Effector memory CD4-positive, alpha-beta T cell (primary cell): ENCODE measurements around the gene ERBB2.

ENCODE experiments used
- DNase-seq, 3 donors: peaks; one replicate each; pipeline ENCODE4 v3.0.0-alpha.2; 2020
- H3K27ac ChIP-seq: 2 replicates; pipeline ENCODE4 v1.7.0; 2013; ENCODE audit warnings: mild to moderate bottlenecking, low read length, moderate library complexity; ENCODE audit not compliant: insufficient read depth, poor library complexity, severe bottlenecking
- H3K27me3 ChIP-seq: replicated peaks from 2 replicates; pipeline ENCODE4 v1.7.0; 2013; ENCODE audit warnings: mild to moderate bottlenecking, low read length; ENCODE audit not compliant: insufficient read depth, control insufficient read depth, poor library complexity, severe bottlenecking
- H3K36me3 ChIP-seq: 2 replicates; pipeline ENCODE4 v1.7.0; 2013; ENCODE audit warnings: mild to moderate bottlenecking, low read length, moderate library complexity; ENCODE audit not compliant: control insufficient read depth, insufficient read depth
- H3K4me1 ChIP-seq: 2 replicates; pipeline ENCODE4 v1.7.0; 2013; ENCODE audit warnings: low read length, mild to moderate bottlenecking; ENCODE audit not compliant: control insufficient read depth, insufficient read depth, poor library complexity, severe bottlenecking
- H3K4me3 ChIP-seq: 2 replicates; pipeline ENCODE4 v1.7.0; 2013; ENCODE audit warnings: low read length, low read depth, mild to moderate bottlenecking; ENCODE audit not compliant: insufficient read depth, poor library complexity, severe bottlenecking
- H3K9me3 ChIP-seq: 2 replicates; pipeline ENCODE4 v1.7.0; 2013; ENCODE audit warnings: mild to moderate bottlenecking, low read length, moderate library complexity; ENCODE audit not compliant: control insufficient read depth

ERBB2 gene

DNA sequence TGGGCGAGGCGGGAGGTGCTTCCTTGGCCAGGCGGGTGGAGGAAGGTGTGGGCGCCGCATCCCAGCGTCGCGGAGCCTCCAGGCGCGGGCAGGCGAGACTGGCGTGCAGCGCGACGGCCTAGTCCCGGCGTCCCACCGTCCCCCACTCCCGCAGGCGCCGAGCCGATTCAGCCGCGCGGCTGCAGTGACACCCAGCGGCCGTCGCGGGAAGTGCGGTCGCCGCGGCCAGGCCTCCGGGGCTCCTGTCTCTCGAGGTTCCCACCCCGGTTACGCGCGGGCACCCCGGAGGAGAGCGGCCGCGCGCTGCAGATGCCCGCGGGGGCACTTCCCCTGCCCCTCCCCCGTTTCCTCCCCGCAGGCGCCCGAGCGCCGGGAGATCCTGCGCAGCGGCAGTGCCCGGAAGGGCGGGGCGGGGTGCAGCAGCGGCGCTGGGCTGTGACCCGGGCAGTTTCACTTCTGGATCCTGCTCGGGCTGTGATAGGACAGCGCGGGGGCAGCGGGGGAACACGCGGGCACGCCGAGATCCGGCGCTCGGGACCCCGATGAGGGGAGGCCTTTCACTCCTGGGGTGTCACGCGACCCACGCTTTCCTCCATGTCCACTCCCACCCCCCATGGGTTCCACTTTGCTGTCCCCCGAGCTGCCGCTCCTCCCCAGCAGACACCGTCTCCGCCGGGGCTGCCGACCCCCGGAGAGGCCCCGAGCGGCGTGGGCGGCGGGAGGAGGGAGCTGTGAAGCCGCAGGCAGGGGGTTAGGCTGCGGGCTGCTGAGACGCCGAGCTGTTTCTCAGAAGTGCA is 54.5 kb downstream of the ERBB2 start:
- Histone ChIP-seq H3K27me3 (no peaks in the 10 kb centered on the region), H3K36me3 (no peaks in the 10 kb centered on the region), H3K4me3 (peak overlapping the region; percentile 58), H3K9me3 (no peaks in the 10 kb centered on the region), H3K27ac (peak overlapping the region; percentile 98), H3K4me1 (peaks cover 48% of the 10 kb centered on the region)
- peak; percentile 94 to 95 (median 95) for DNase-seq

GRCh38 chr17:39754958-39755553 is 55.2 kb downstream of the ERBB2 start:
- H3K4me1 ChIP-seq = peaks cover 48% of the 10 kb centered on the region
- no peaks in the 10 kb centered on the region for H3K9me3 ChIP-seq
- no peak for DNase-seq
- H3K36me3 ChIP-seq = no peaks in the 10 kb centered on the region
- peak overlapping the region; percentile 58 for H3K4me3 ChIP-seq
- peak overlapping the region; percentile 98 for H3K27ac ChIP-seq
- no peaks in the 10 kb centered on the region for H3K27me3 ChIP-seq

- Histone ChIP-seq H3K9me3 (no peaks in the 10 kb centered on the region), H3K27ac (peak overlapping the region; percentile 98), H3K27me3 (no peaks in the 10 kb centered on the region), H3K36me3 (peaks cover 2% of the 10 kb centered on the region), H3K4me1 (peaks cover 48% of the 10 kb centered on the region), H3K4me3 (peak overlapping the region; percentile 58)
- DNase-seq = peak; percentile 49 to 59 (median 50)
These were observed 55.9 kb downstream of the ERBB2 start for GRCh38 chr17:39755554-39756379.

DNA sequence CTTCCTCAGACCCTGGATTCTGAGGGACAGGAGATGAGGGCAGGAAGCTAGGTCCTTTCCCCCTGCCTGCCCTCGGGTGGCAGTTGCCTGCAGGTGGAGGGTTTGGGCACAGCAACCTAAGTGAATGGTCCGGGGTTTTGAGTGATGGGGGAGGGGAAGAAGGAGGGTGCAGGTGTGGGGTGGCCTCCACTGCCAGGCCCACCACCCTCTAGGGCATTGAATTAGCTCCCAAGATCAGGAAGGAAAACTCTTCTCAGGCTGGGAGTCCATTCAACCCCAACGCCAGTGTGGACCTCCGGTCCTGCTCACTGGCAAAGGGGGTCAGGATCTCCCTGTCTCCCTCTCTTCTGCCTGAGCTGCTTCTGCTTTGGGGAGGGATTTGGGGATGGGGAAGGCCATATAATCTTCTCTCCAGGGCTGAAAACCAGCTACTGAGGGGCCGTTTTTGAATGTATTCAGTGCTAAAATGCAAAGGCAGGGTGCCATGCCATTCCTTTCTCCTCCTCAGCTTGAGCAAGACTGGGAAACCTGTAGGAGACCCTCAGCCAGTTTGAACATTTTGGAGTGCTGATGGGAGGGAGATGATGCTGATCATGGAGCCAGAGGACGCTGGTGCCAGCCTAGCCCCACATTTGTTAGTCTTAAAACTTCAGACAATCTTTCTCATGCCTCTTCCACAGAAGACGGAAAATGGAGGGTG is 56.7 kb downstream of the ERBB2 start:
- DNase-seq = no peak

DNA sequence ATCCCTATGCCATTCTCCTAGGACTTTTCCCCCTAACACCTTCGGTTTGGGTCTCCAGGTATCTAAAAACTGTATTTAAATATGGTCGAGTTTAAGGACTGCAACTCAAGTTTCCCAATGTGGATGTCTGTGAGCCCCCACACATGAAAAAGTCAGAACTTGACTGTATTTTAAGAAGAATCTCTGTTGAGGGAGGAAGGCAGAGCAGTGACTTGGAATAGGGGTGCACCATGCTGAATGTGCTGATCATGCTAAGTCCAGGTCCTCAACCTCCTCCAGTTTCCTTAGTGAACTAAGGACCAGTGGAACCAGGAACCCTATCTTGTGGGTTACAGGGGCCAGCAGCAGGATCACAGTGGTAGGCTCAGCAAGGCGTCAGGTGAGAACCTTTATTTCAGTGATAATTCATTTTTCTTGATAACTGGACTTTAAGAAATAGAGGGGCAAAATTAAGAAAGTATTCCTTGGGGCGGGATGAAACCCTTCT is 57.4 kb downstream of the ERBB2 start:
- Histone ChIP-seq H3K4me1 (peaks cover 48% of the 10 kb centered on the region), H3K4me3 (no peak overlapping the region), H3K9me3 (no peaks in the 10 kb centered on the region), H3K27me3 (no peaks in the 10 kb centered on the region), H3K27ac (peak overlapping the region; percentile 98), H3K36me3 (peaks cover 11% of the 10 kb centered on the region)
- no peak for DNase-seq

More for the DNA sequence above, 56.7 kb downstream of the ERBB2 start:
- Histone ChIP-seq H3K36me3 (peaks cover 7% of the 10 kb centered on the region), H3K27me3 (no peaks in the 10 kb centered on the region), H3K4me1 (peaks cover 48% of the 10 kb centered on the region), H3K9me3 (no peaks in the 10 kb centered on the region), H3K27ac (peak overlapping the region; percentile 98), H3K4me3 (peak overlapping the region; percentile 8)

- DNase-seq = peak; percentile 23 to 63 (median 53)
- Histone ChIP-seq H3K36me3 (peaks cover 16% of the 10 kb centered on the region), H3K27ac (peak overlapping the region; percentile 98), H3K9me3 (no peaks in the 10 kb centered on the region), H3K4me3 (no peak overlapping the region), H3K27me3 (no peaks in the 10 kb centered on the region), H3K4me1 (peaks cover 45% of the 10 kb centered on the region)
These were observed 58.3 kb downstream of the ERBB2 start for GRCh38 chr17:39757931-39758873.

GRCh38 chr17:39759204-39759603 is 59.3 kb downstream of the ERBB2 start:
- peaks cover 26% of the 10 kb centered on the region for H3K36me3 ChIP-seq
- peaks cover 41% of the 10 kb centered on the region for H3K4me1 ChIP-seq
- no peak for DNase-seq
- no peak overlapping the region for H3K27ac ChIP-seq
- H3K4me3 ChIP-seq = no peak overlapping the region
- no peaks in the 10 kb centered on the region for H3K9me3 ChIP-seq
- no peaks in the 10 kb centered on the region for H3K27me3 ChIP-seq

DNA sequence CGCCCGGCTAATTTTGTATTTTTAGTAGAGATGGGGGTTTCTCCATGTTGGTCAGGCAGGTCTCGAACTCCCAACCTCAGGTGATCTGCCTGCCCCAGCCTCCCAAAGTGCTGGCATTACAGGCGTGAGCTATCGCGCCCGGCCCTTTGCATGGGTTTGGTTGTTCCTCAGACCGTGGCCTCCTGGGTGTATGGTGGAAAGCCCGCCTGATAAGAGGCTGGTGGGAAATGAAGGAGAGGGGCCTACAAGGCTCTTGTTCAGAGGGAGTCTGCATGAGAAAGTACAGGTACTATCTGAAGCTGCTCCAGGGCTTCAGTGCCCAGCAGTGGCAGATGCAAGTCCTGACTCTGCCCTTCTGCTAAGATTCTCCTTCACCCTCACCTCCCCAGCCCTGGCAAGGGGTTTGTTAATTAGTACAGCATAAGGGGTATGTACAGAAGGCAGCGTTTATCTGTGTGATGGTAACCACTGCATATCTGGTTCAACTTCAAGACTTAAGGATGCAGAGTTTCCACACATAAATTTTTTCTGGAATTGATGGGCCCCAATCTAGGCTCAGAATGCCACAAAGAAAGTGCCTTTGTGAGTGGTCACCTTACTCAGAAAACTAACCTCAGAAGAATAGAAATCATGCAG is 62.1 kb downstream of the ERBB2 start:
- Histone ChIP-seq H3K9me3 (no peaks in the 10 kb centered on the region), H3K4me3 (no peak overlapping the region), H3K4me1 (peaks cover 24% of the 10 kb centered on the region), H3K36me3 (peaks cover 48% of the 10 kb centered on the region), H3K27ac (no peak overlapping the region), H3K27me3 (no peaks in the 10 kb centered on the region)
- no peak for DNase-seq
